CD14-positive monocyte (primary cell): ENCODE results near the gene TAS2R39. TPM values are rescaled to one million over a fixed set of nuclear protein-coding genes. Genes with fewer than 3 reads are reported as not detected.

Experiments used
- DNase-seq, 3 donors: peaks; one replicate each; pipeline ENCODE4 v3.0.0-alpha.2; 2011 to 2022
- H2AFZ ChIP-seq: 2 replicates; pipeline ENCODE4 v1.6.0; 2012; ENCODE audit warnings: mild to moderate bottlenecking, low read depth, low read length, inconsistent platforms; ENCODE audit not compliant: insufficient read depth, poor library complexity, severe bottlenecking
- H3K27ac ChIP-seq, 2 donors: 1 replicate in 1 of 2; 2 replicates in 1 of 2; pipeline ENCODE4 v1.5.1; 2012 to 2013; ENCODE audit warnings: low read length in 2 of 2, control low read depth in 1 of 2, inconsistent platforms in 1 of 2, low read depth in 1 of 2, mild to moderate bottlenecking in 1 of 2
- H3K27me3 ChIP-seq, 2 donors: one replicate each; pipeline versions ENCODE4 v1.6.0 to v1.6.1; 2011 to 2013; ENCODE audit warnings: low read length in 2 of 2; ENCODE audit not compliant: control insufficient read depth in 2 of 2, insufficient read depth in 2 of 2
- H3K36me3 ChIP-seq, 2 donors: replicated peaks in 1 of 2; 1 replicate in 1 of 2; 2 replicates in 1 of 2; pipeline versions ENCODE4 v1.5.1 to v1.6.1; 2012 to 2013; ENCODE audit warnings: low read length in 2 of 2, control low read depth in 1 of 2, inconsistent platforms in 1 of 2, mild to moderate bottlenecking in 1 of 2; ENCODE audit not compliant: insufficient read depth in 2 of 2, control insufficient read depth in 1 of 2
- H3K4me1 ChIP-seq, 2 donors: 1 replicate in 1 of 2; 2 replicates in 1 of 2; pipeline versions ENCODE4 v1.5.1 to v1.6.1; 2012 to 2013; ENCODE audit warnings: low read length in 2 of 2, control low read depth in 1 of 2, inconsistent platforms in 1 of 2, mild to moderate bottlenecking in 1 of 2, moderate library complexity in 1 of 2; ENCODE audit not compliant: insufficient read depth in 2 of 2, control insufficient read depth in 1 of 2
- H3K4me2 ChIP-seq: replicated peaks from 2 replicates; pipeline ENCODE3; 2012; ENCODE audit warnings: low read length, moderate library complexity, mild to moderate bottlenecking; ENCODE audit not compliant: poor library complexity, severe bottlenecking; ENCODE audit errors: extremely low read depth
- H3K4me3 ChIP-seq, 3 experiments: fragments of 200-600 bp in 1 of 3; sonication (generic) in 1 of 3; replicated peaks in 1 of 3; 1 replicate in 2 of 3; 2 replicates in 1 of 3; pipeline ENCODE4 v1.5.1; 2011 to 2013; ENCODE audit warnings: low read length in 3 of 3, mild to moderate bottlenecking in 3 of 3, control low read depth in 2 of 3, low read depth in 2 of 3, inconsistent platforms in 1 of 3, moderate library complexity in 1 of 3
- H3K79me2 ChIP-seq: 2 replicates; pipeline ENCODE4 v1.6.0; 2012; ENCODE audit warnings: mild to moderate bottlenecking, control low read depth, inconsistent platforms, low read length, moderate library complexity; ENCODE audit not compliant: insufficient read depth
- H3K9ac ChIP-seq: 2 replicates; pipeline ENCODE4 v1.6.0; 2017; ENCODE audit warnings: low read length, mild to moderate bottlenecking; ENCODE audit not compliant: insufficient read depth, poor library complexity, severe bottlenecking
- H3K9me3 ChIP-seq, 2 donors: replicated peaks in 1 of 2; 1 replicate in 1 of 2; 2 replicates in 1 of 2; pipeline versions ENCODE4 v1.5.1 to v1.6.1; 2012 to 2013; ENCODE audit warnings: low read length in 2 of 2, control low read depth in 1 of 2; ENCODE audit not compliant: control insufficient read depth in 1 of 2, insufficient read depth in 1 of 2
- H4K20me1 ChIP-seq: 2 replicates; pipeline ENCODE4 v1.6.0; 2012; ENCODE audit warnings: mild to moderate bottlenecking, low read length, control low read depth, moderate library complexity; ENCODE audit not compliant: insufficient read depth
- H3K27ac Mint-ChIP-seq, 7 donors: one replicate each; pipeline ENCODE4 v1.8.0; 2020; ENCODE audit warnings: mild to moderate bottlenecking in 7 of 7, mixed read lengths in 7 of 7, moderate library complexity in 6 of 7, inconsistent platforms in 2 of 7
- H3K27me3 Mint-ChIP-seq, 3 donors: one replicate each; pipeline ENCODE4 v1.8.0; 2021 to 2022; ENCODE audit warnings: low read depth in 3 of 3, mild to moderate bottlenecking in 3 of 3, mixed read lengths in 3 of 3, moderate library complexity in 3 of 3, inconsistent platforms in 1 of 3
- H3K36me3 Mint-ChIP-seq, 2 donors: one replicate each; pipeline ENCODE4 v1.8.0; 2020; ENCODE audit warnings: mixed read lengths in 2 of 2, inconsistent platforms in 1 of 2, mild to moderate bottlenecking in 1 of 2
- H3K4me1 Mint-ChIP-seq: one replicate; pipeline ENCODE4 v1.8.0; 2020; ENCODE audit warnings: mild to moderate bottlenecking, mixed read lengths
- H3K4me3 Mint-ChIP-seq, 2 donors: one replicate each; pipeline ENCODE4 v1.8.0; 2020; ENCODE audit warnings: mild to moderate bottlenecking in 2 of 2, mixed read lengths in 2 of 2, moderate library complexity in 1 of 2
- H3K9me3 Mint-ChIP-seq, 7 donors: one replicate each; pipeline ENCODE4 v1.8.0; 2020 to 2022; ENCODE audit warnings: mixed read lengths in 7 of 7, mild to moderate bottlenecking in 6 of 7, moderate library complexity in 6 of 7, inconsistent platforms in 2 of 7
- WGBS: methylation state at CpG from one replicate; pipeline ENCODE4 v1.1.5; 2013; ENCODE audit warnings: missing lambda C conversion rate; ENCODE audit not compliant: insufficient coverage; 5-methylcytosine and 5-hydroxymethylcytosine counted together
- intact Hi-C, 2 donors: fragments of 100-400 bp; cut with micrococcal nuclease; formaldehyde crosslinking; loops; one replicate each; pipeline versions ENCODE4 v1.15.0 to v1.15.1; 2023
- polyA plus RNA-seq, 3 donors: library from polyadenylated mRNA; depleted of rRNA in 1 of 3; unstranded in 2 of 3; stranded (reverse) in 1 of 3; fragments of 300-500 nt in 2 of 3; fragments of >200 nt in 1 of 3; fragmentation: Illumina TruSeq in 2 of 3; gene quantifications; 1 replicate in 2 of 3; 2 replicates in 1 of 3; pipeline ENCODE4 v1.2.3, GENCODE V29; 2012 to 2021
- TF ChIP-seq, protein P1 (sequence below): fragments of 200-600 bp; IDR thresholded peaks from one replicate; pipeline ENCODE4 v1.8.0; 2022; ENCODE audit warnings: antibody characterized with exemption, mild to moderate bottlenecking

The TAS2R39 gene
- polyA plus RNA-seq, 3 donors, result not detected

DNA sequence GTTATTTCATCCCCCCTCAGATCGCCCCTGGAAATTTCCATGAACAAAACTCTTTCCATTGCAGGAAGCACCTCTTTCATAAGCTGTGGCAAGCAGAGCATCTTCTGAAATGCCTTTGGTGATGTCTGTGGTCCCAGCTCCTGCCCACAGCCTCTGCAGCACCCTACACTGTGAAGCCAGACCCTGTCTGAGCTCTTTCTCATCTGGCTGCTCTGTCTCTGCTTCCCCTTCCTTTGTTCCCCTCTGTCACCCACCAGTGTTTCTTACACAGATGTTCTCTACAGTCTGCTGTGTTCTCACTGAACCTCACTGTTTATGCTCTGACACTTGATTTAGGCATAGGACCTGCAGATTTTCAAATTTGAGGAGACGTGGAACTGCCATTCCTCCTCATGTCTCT lies 1.9 kb upstream of the TAS2R39 start:
- Histone ChIP-seq H3K27me3 (no peaks in the 10 kb centered on the region), H4K20me1 (no peaks in the 10 kb centered on the region), H3K9ac (no peak overlapping the region), H3K36me3 (no peaks in the 10 kb centered on the region), H3K4me3 (no peak overlapping the region), H3K27ac (no peak overlapping the region), H2AFZ (peak overlapping the region; percentile 13), H3K4me1 (no peaks in the 10 kb centered on the region), H3K4me2 (no peak overlapping the region), H3K79me2 (no peaks in the 10 kb centered on the region), H3K9me3 (peaks cover 17 to 23% of the 10 kb centered on the region in 2 donors)
- H3K9me3 Mint-ChIP-seq, result peaks cover 21 to 35% (median 30%) of the 10 kb centered on the region in 7 donors
- DNase-seq, result no peak
- H3K36me3 Mint-ChIP-seq, result no peaks in the 10 kb centered on the region
- H3K27me3 Mint-ChIP-seq, result peaks cover 0 to 2% (median 1%) of the 10 kb centered on the region in 3 donors
- TF ChIP-seq, protein P1, sequence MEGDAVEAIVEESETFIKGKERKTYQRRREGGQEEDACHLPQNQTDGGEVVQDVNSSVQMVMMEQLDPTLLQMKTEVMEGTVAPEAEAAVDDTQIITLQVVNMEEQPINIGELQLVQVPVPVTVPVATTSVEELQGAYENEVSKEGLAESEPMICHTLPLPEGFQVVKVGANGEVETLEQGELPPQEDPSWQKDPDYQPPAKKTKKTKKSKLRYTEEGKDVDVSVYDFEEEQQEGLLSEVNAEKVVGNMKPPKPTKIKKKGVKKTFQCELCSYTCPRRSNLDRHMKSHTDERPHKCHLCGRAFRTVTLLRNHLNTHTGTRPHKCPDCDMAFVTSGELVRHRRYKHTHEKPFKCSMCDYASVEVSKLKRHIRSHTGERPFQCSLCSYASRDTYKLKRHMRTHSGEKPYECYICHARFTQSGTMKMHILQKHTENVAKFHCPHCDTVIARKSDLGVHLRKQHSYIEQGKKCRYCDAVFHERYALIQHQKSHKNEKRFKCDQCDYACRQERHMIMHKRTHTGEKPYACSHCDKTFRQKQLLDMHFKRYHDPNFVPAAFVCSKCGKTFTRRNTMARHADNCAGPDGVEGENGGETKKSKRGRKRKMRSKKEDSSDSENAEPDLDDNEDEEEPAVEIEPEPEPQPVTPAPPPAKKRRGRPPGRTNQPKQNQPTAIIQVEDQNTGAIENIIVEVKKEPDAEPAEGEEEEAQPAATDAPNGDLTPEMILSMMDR, result no peak
- H3K4me3 Mint-ChIP-seq, result no peak overlapping the region
- intact Hi-C loops, result no loop called here
- WGBS, result 90% methylated on average over 2 of the region's 2 CpGs
- H3K27ac Mint-ChIP-seq, result no peak overlapping the region
- no peaks in the 10 kb centered on the region for H3K4me1 Mint-ChIP-seq

GRCh38 chr7:143185551-143185950 lies 2.3 kb downstream of the TAS2R39 start:
- H3K27me3 Mint-ChIP-seq, result peaks cover 0 to 2% (median 0%) of the 10 kb centered on the region in 3 donors
- Histone ChIP-seq H2AFZ (no peak overlapping the region), H3K9me3 (no peaks in the 10 kb centered on the region), H3K27me3 (no peaks in the 10 kb centered on the region), H3K36me3 (no peaks in the 10 kb centered on the region), H3K9ac (no peak overlapping the region), H3K4me2 (no peak overlapping the region), H4K20me1 (no peaks in the 10 kb centered on the region), H3K27ac (no peak overlapping the region), H3K79me2 (no peaks in the 10 kb centered on the region), H3K4me3 (no peak overlapping the region), H3K4me1 (no peaks in the 10 kb centered on the region)
- TF ChIP-seq, protein P1, result no peak
- H3K36me3 Mint-ChIP-seq, result no peaks in the 10 kb centered on the region
- DNase-seq, result no peak
- H3K9me3 Mint-ChIP-seq, result peaks cover 0 to 5% (median 2%) of the 10 kb centered on the region in 7 donors
- no CpG with 5 or more reads among the region's 1 CpG for WGBS
- H3K27ac Mint-ChIP-seq, result no peak overlapping the region
- H3K4me3 Mint-ChIP-seq, result no peak overlapping the region
- intact Hi-C loops, result no loop called here
- no peaks in the 10 kb centered on the region for H3K4me1 Mint-ChIP-seq
